CD4-positive, alpha-beta memory T cell (primary cell): Measurements from ENCODE around the gene ELP1. TPM values are rescaled to one million over a fixed set of nuclear protein-coding genes. Genes with fewer than 3 reads are reported as not detected.

ENCODE experiments used
- CTCF ChIA-PET: fragments of 350-600 bp; sonication (Branson Sonifier 250); formaldehyde crosslinking; loops from one replicate; lab custom pipeline; 2021; ENCODE audit warnings: inconsistent platforms; ENCODE audit not compliant: partially characterized antibody; lab: Charles Lee
- POLR2A ChIA-PET: fragments of 350-600 bp; sonication (Branson Sonifier 250); formaldehyde crosslinking; loops from one replicate; lab custom pipeline; 2021; ENCODE audit not compliant: partially characterized antibody; lab: Charles Lee
- DNase-seq, 5 donors: peaks; one replicate each; pipeline versions ENCODE4 v3.0.0 to v3.0.0-alpha.2; 2020 to 2022; ENCODE audit warnings: mixed read lengths in 1 of 5
- H3K27ac ChIP-seq: one replicate; pipeline ENCODE4 v1.7.0; 2013; ENCODE audit warnings: low read depth, low read length
- H3K27me3 ChIP-seq: 2 replicates; pipeline ENCODE4 v1.7.0; 2013; ENCODE audit warnings: mild to moderate bottlenecking, low read length, moderate library complexity; ENCODE audit not compliant: insufficient read depth
- H3K36me3 ChIP-seq: 2 replicates; pipeline ENCODE4 v1.7.0; 2013; ENCODE audit warnings: mild to moderate bottlenecking, low read length, moderate library complexity; ENCODE audit not compliant: insufficient read depth
- H3K4me1 ChIP-seq: 2 replicates; pipeline ENCODE4 v1.7.0; 2013; ENCODE audit warnings: mild to moderate bottlenecking, low read length, moderate library complexity; ENCODE audit not compliant: insufficient read depth
- H3K4me3 ChIP-seq, 2 donors: one replicate each; pipeline ENCODE4 v1.7.0; 2013; ENCODE audit warnings: low read length in 2 of 2, mild to moderate bottlenecking in 1 of 2
- H3K9me3 ChIP-seq, 2 donors: one replicate each; pipeline ENCODE4 v1.7.0; 2013; ENCODE audit warnings: low read length in 2 of 2, control low read depth in 1 of 2; ENCODE audit not compliant: control insufficient read depth in 1 of 2
- H3K27ac Mint-ChIP-seq, 7 donors: one replicate each; pipeline ENCODE4 v1.8.0; 2020 to 2021; ENCODE audit warnings: mixed read lengths in 7 of 7, mild to moderate bottlenecking in 6 of 7, inconsistent platforms in 3 of 7, moderate library complexity in 3 of 7
- H3K27me3 Mint-ChIP-seq, 2 donors: one replicate each; pipeline ENCODE4 v1.8.0; 2020 to 2021; ENCODE audit warnings: mixed read lengths in 2 of 2
- H3K36me3 Mint-ChIP-seq, 2 donors: one replicate each; pipeline ENCODE4 v1.8.0; 2020 to 2021; ENCODE audit warnings: mixed read lengths in 2 of 2, inconsistent platforms in 1 of 2, mild to moderate bottlenecking in 1 of 2
- H3K4me1 Mint-ChIP-seq, 4 donors: one replicate each; pipeline ENCODE4 v1.8.0; 2020 to 2021; ENCODE audit warnings: mixed read lengths in 4 of 4, mild to moderate bottlenecking in 1 of 4
- H3K4me3 Mint-ChIP-seq, 8 donors: one replicate each; pipeline ENCODE4 v1.8.0; 2020 to 2021; ENCODE audit warnings: mixed read lengths in 8 of 8, mild to moderate bottlenecking in 7 of 8, moderate library complexity in 6 of 8, inconsistent platforms in 3 of 8
- H3K9me3 Mint-ChIP-seq, 8 donors: one replicate each; pipeline ENCODE4 v1.8.0; 2020 to 2021; ENCODE audit warnings: mixed read lengths in 8 of 8, mild to moderate bottlenecking in 5 of 8, inconsistent platforms in 3 of 8, moderate library complexity in 1 of 8
- intact Hi-C: fragments of 100-400 bp; cut with micrococcal nuclease; formaldehyde crosslinking; loops from one replicate; pipeline ENCODE4 v1.15.1; 2023
- polyA plus RNA-seq, 2 donors: library from polyadenylated mRNA; unstranded; fragments of 300-500 nt; fragmentation: Illumina TruSeq; gene quantifications; one replicate each; pipeline ENCODE4 v1.2.3, GENCODE V29; 2021
- total RNA-seq, 2 experiments: library from RNA; stranded (reverse); gene quantifications; one replicate each; pipeline ENCODE4 v1.2.3, GENCODE V29; 2021

The ELP1 gene, protein sequence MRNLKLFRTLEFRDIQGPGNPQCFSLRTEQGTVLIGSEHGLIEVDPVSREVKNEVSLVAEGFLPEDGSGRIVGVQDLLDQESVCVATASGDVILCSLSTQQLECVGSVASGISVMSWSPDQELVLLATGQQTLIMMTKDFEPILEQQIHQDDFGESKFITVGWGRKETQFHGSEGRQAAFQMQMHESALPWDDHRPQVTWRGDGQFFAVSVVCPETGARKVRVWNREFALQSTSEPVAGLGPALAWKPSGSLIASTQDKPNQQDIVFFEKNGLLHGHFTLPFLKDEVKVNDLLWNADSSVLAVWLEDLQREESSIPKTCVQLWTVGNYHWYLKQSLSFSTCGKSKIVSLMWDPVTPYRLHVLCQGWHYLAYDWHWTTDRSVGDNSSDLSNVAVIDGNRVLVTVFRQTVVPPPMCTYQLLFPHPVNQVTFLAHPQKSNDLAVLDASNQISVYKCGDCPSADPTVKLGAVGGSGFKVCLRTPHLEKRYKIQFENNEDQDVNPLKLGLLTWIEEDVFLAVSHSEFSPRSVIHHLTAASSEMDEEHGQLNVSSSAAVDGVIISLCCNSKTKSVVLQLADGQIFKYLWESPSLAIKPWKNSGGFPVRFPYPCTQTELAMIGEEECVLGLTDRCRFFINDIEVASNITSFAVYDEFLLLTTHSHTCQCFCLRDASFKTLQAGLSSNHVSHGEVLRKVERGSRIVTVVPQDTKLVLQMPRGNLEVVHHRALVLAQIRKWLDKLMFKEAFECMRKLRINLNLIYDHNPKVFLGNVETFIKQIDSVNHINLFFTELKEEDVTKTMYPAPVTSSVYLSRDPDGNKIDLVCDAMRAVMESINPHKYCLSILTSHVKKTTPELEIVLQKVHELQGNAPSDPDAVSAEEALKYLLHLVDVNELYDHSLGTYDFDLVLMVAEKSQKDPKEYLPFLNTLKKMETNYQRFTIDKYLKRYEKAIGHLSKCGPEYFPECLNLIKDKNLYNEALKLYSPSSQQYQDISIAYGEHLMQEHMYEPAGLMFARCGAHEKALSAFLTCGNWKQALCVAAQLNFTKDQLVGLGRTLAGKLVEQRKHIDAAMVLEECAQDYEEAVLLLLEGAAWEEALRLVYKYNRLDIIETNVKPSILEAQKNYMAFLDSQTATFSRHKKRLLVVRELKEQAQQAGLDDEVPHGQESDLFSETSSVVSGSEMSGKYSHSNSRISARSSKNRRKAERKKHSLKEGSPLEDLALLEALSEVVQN (N-terminal part only)
- total RNA-seq: 10 to 100 TPM; 29.4 to 32.3 TPM
- polyA plus RNA-seq: 10 to 100 TPM; 21.2 to 21.3 TPM

DNA sequence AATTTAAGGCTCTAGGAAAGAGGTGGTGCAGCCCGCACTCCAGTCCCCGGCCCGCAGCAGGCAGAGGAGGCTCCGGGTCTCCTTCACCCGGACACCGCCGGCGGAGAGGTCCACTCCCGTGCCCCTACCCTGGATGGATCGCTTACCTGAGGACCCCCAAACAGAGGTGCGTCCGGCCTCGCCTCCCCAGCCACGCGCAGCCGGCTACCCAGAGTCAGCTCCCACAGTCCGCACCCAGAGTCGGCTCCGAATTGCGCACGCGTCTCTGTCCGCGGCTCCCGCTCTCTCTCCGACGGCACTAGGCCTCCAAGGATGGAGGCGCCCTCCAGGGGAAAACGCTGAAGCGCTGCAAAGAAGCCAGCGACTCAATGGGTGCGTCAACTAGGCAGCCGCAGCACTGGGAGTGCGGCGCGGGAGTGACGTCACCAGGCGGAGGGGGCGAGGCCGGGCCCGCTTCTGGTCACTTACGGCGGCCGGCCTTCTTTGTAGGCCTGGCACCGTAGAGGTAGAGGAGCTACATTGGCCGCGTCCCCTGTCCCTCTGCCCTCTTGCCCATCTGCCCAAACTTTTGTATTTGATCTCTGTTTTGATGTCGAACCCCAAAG lies at the start of gene ELP1:
Gene ELP1 (minus strand): TSS at position 407 of the 605 bp plus-strand sequence. CDS start 2,978 bp downstream, outside the sequence.
- ChIA-PET CTCF (no interaction called here), POLR2A (interaction anchor here (1.9 kb wide), 1 partner anchor 185 kb away, joined by 10 read pairs; the partner anchor contains the start of gene TMEM245)
- intact Hi-C loops: loop anchor here (1.0 kb wide), 3 partner anchors 79 to 1651 kb away; partner anchors contain the start of genes CTNNAL1 and RAD23B
- H3K4me1 ChIP-seq: peaks cover 26% of the 10 kb centered on the region
- no peaks in the 10 kb centered on the region for H3K27me3 ChIP-seq
- Mint-ChIP-seq H3K27ac (peak within 1 kb of the TSS; percentile 91 to 99 (median 99)), H3K4me1 (peaks cover 28 to 47% (median 38%) of the 10 kb centered on the region in 4 donors), H3K9me3 (peaks cover 0 to 4% (median 0%) of the 10 kb centered on the region in 8 donors), H3K27me3 (no peaks in the 10 kb centered on the region), H3K36me3 (peaks cover 11 to 39% of the 10 kb centered on the region in 2 donors), H3K4me3 (peak within 1 kb of the TSS; percentile 99 to 100 (median 99))
- H3K4me3 ChIP-seq: peak within 1 kb of the TSS; percentile 78 to 100
- peak within 1 kb of the TSS; percentile 83 for H3K27ac ChIP-seq
- peak; percentile 91 to 95 (median 93) for DNase-seq
- peaks cover 4% of the 10 kb centered on the region for H3K36me3 ChIP-seq
- H3K9me3 ChIP-seq: no peaks in the 10 kb centered on the region

DNA sequence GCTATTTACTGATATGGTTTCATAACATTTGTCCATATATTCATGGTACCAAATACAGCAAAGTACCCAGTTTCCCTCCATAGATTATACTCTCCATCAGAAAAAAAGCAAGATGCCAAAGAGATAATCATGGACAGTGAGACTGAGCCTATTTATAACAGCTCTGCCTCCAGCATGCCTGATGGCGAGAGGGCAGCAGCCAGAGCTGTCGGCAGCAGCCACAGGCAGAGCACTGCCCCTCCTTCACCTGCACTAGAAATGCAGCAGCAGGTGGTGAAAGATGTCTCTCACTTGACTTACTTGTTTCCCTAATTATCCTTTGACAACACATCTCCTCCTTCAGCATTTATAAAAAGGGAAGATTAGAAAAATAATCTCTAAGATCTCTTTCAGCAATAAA lies 47.0 kb upstream of the ELP1 start:
- no peaks in the 10 kb centered on the region for H3K9me3 ChIP-seq
- Mint-ChIP-seq H3K9me3 (no peaks in the 10 kb centered on the region), H3K36me3 (no peaks in the 10 kb centered on the region), H3K4me3 (no peak overlapping the region), H3K27ac (no peak overlapping the region), H3K27me3 (no peaks in the 10 kb centered on the region), H3K4me1 (no peaks in the 10 kb centered on the region)
- H3K36me3 ChIP-seq: no peaks in the 10 kb centered on the region
- ChIA-PET POLR2A (no interaction called here), CTCF (no interaction called here)
- H3K4me3 ChIP-seq: no peak overlapping the region
- DNase-seq: no peak
- H3K27me3 ChIP-seq: no peaks in the 10 kb centered on the region
- intact Hi-C loops: no loop called here
- no peak overlapping the region for H3K27ac ChIP-seq
- no peaks in the 10 kb centered on the region for H3K4me1 ChIP-seq

DNA sequence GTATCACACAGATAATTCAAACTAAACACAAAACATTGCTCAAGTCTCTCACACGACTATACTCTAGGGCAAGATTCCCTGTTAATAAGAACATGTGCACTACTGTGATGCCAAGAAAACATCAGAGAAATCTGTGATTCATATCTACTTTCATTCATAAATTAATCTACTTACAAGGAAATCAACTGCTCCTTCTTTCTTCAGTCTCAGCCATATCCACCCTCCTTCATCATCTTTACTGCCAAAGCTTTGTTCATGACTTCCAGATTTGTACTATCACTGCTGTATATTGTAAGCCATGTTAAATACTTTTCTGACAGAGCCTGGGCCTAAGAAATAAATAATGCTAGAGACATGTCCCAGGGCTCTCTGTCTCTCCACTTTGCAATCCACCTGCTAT lies 44.3 kb upstream of the ELP1 start:
- no peaks in the 10 kb centered on the region for H3K9me3 ChIP-seq
- ChIA-PET CTCF (no interaction called here), POLR2A (no interaction called here)
- H3K27me3 ChIP-seq: no peaks in the 10 kb centered on the region
- Mint-ChIP-seq H3K36me3 (no peaks in the 10 kb centered on the region), H3K9me3 (no peaks in the 10 kb centered on the region), H3K4me1 (no peaks in the 10 kb centered on the region), H3K4me3 (no peak overlapping the region), H3K27ac (peak overlapping the region in 1 of 7 donors; percentile 6), H3K27me3 (no peaks in the 10 kb centered on the region)
- H3K4me3 ChIP-seq: no peak overlapping the region
- H3K27ac ChIP-seq: no peak overlapping the region
- no peaks in the 10 kb centered on the region for H3K4me1 ChIP-seq
- no peaks in the 10 kb centered on the region for H3K36me3 ChIP-seq
- DNase-seq: no peak
- intact Hi-C loops: no loop called here

DNA sequence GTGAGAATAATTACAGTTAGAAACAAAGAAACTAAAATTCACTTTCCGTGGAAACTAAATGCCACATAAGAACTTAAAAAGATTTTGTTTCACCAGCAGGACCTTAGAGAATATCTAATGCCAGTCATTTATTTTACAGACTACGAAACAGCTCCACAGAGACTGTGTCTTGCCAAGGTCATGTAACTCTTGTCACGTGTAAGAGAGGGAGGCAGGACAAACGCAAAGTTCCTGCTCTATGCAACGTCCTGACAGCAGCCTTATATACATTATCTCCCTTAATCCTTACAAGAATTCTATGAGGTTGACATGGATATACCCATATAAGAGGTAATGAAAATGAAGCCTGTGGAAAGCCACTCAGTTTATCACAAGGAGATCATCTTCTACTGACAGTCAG lies 40.0 kb upstream of the ELP1 start:
- Histone ChIP-seq H3K36me3 (no peaks in the 10 kb centered on the region), H3K4me1 (no peaks in the 10 kb centered on the region), H3K27ac (no peak overlapping the region), H3K27me3 (no peaks in the 10 kb centered on the region), H3K4me3 (no peak overlapping the region), H3K9me3 (no peaks in the 10 kb centered on the region)
- no peak for DNase-seq
- Mint-ChIP-seq H3K27me3 (no peaks in the 10 kb centered on the region), H3K9me3 (peaks cover 0 to 11% (median 0%) of the 10 kb centered on the region in 8 donors), H3K4me1 (no peaks in the 10 kb centered on the region), H3K4me3 (no peak overlapping the region), H3K27ac (no peak overlapping the region), H3K36me3 (peaks cover 0 to 7% of the 10 kb centered on the region in 2 donors)
- intact Hi-C loops: no loop called here
- POLR2A ChIA-PET: no interaction called here
- CTCF ChIA-PET: no interaction called here

DNA sequence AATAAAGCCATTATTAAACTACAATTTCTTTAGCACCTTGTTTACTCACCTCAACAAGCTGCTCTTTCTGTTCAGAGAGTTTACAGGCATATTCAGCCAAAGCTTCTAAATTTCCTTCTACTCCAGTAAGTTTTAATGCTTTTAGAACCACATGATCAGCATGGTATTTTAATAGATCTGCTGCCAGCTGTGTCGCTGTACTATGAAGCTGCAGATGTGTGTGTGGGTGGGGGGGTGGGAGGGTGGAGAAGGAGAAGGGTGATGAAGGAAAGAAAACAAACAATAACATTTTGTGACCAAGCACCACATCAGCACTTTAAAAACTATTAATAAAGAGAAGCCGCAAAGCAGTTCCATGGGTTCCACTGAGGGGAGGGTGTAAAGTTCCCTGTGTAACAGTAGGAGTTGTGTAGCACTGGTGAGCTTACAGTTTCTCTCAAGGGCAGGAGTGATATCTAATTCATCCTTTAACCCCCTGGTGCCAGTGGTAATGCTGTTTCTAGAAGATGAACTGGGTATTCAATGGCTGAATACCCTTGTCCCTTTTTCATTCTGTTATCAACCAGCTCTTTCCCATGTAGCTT lies 38.8 kb upstream of the ELP1 start:
- no peak overlapping the region for H3K27ac Mint-ChIP-seq
- H3K9me3 ChIP-seq: no peaks in the 10 kb centered on the region
- H3K36me3 Mint-ChIP-seq: peaks cover 0 to 7% of the 10 kb centered on the region in 2 donors
- intact Hi-C loops: no loop called here
- no peaks in the 10 kb centered on the region for H3K4me1 Mint-ChIP-seq
- CTCF ChIA-PET: no interaction called here
- peaks cover 0 to 11% (median 0%) of the 10 kb centered on the region in 8 donors for H3K9me3 Mint-ChIP-seq
- no peaks in the 10 kb centered on the region for H3K4me1 ChIP-seq
- no peaks in the 10 kb centered on the region for H3K27me3 ChIP-seq
- H3K27ac ChIP-seq: no peak overlapping the region
- no peaks in the 10 kb centered on the region for H3K27me3 Mint-ChIP-seq
- no peak overlapping the region for H3K4me3 Mint-ChIP-seq
- POLR2A ChIA-PET: no interaction called here
- no peak for DNase-seq
- no peak overlapping the region for H3K4me3 ChIP-seq
- no peaks in the 10 kb centered on the region for H3K36me3 ChIP-seq

DNA sequence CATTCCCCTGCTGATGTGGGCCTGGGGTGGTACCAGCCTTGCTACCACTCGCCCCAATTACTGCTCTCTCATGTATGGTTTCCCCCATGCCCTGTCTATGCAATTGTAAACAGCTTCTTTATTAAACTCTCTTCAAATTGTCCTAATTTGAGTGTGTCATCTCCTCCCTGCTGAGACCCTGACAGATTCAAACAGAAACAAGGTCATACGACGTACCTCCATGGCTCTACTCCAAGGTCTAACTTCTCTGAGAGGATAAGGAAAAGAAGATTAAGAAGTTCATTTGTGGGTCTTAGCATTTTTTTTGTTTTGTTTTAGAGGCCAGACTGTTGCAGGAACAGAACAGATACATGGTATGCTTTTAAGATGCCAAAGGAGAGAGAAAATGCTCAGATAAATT lies 38.3 kb upstream of the ELP1 start:
- intact Hi-C loops: no loop called here
- POLR2A ChIA-PET: no interaction called here
- no peaks in the 10 kb centered on the region for H3K27me3 ChIP-seq
- CTCF ChIA-PET: no interaction called here
- no peaks in the 10 kb centered on the region for H3K4me1 ChIP-seq
- Mint-ChIP-seq H3K4me3 (no peak overlapping the region), H3K27me3 (no peaks in the 10 kb centered on the region), H3K36me3 (peaks cover 0 to 7% of the 10 kb centered on the region in 2 donors), H3K9me3 (peaks cover 0 to 11% (median 0%) of the 10 kb centered on the region in 8 donors), H3K4me1 (no peaks in the 10 kb centered on the region), H3K27ac (no peak overlapping the region)
- no peaks in the 10 kb centered on the region for H3K9me3 ChIP-seq
- no peak overlapping the region for H3K4me3 ChIP-seq
- H3K36me3 ChIP-seq: no peaks in the 10 kb centered on the region
- H3K27ac ChIP-seq: no peak overlapping the region
- no peak for DNase-seq
